G401.6 (cell line): ENCODE data around the gene ADAM22.

Source experiments
- FAIRE-seq: peaks from 2 replicates; lab custom pipeline; 2012; peaks lifted over from hg19 to GRCh38; lab: Jason Lieb, UNC

ADAM22 gene

DNA sequence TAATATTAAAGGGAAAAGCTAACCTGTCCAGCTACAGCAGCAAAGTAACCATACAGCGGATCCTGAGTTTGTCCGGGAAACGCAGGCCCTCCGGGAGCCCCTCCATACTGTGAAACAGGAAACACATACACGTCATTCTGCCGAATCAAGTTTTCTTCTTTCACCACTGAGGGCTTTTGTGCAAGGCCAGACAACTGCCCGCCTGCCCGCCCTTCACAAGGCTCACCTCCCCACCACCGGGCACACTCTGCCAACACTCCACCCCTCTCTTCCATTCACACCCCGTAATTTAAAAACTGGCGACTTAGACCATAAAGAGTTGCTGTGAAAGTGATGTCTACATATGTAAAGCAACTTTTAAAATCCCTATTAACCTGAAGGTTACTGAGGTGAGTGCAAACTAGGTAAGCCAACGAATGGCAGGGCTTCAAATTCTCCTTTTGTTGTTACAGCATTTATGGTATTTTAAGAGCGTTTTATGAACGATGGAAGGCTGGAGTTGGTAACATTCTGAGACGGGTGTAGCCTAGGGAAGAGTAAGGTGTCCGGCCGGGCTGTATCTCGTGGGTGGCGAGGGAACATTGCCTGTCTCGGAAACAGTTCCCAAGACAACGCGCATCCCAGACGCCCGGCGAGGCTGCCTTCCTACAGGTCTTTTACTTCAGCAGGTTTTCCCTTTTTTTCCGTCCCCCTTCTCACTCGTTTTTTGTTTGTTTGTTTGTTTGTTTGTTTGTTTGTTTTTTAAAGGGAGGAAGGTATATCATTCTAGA lies 285.0 kb downstream of the ADAM22 start:
- FAIRE-seq, result no peak

DNA sequence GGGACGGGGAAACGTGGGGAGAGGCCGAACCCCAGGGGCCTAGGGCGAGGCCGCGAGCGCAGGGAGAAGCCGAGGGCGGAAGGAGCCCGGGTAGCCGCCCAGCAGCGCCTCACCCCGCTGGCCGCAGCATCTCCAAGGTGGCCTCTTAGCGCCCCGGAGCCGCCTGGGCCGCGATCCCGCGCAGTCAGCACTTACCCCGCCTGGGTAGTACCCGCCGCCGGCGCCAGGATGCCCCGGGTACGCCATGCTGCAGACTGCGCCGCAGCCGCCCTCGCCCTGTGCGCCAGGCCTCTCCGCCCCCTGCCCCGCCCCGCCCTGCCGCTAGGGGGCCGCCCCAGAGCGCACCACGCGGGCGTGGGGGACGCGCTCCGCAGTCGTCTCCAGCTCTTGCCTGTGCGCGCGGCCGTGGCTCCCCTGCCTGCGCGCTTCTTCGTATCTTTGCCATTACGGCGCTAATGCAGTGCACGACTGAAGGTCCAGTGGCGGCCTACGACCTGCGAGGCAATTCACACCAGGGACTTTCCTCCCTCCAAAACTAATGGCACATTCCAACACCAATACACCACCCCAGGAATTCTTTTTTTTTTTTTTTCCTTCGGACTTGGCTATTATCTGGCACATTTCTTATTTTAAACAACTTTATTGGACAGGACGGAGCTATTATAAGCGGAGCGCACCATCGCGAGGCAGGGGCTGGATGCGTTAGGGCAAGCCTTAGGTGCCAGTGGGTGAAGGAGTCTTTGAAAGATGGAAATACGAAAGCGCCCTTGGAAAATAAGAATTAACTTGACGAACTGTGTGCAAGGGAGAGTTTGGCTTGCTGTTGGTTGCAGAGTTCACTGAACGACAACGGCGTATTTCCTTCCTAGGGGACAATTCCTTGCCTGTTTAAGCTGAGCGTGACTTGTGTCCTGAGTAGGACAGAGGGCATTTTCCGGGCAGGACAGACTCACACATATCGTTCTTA lies 286.0 kb downstream of the ADAM22 start, which contains the start of gene SRI:
Gene SRI, minus strand, starts transcription at position 258 of the 967 bp plus-strand sequence. Its CDS starts 12 bp downstream, at position 246.
- no peak for FAIRE-seq

DNA sequence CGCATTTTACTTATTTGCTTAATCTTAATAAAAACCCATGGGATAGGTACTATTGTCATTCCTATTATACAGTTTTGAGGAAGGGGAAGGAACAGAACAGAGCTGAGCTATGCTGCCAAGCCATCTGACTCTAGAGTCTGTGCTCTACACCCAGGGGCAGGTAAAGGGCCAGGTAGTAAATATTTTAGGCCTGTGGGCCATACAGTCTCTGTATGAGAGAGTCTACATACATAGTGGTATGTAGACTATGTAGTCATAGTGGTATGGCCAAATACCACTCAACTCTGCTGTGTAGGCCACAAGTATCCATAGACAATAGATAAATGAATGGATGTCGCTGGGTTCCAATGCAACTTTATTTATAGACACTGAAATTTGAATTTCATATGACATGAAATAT lies 289.2 kb downstream of the ADAM22 start:
- no peak for FAIRE-seq

DNA sequence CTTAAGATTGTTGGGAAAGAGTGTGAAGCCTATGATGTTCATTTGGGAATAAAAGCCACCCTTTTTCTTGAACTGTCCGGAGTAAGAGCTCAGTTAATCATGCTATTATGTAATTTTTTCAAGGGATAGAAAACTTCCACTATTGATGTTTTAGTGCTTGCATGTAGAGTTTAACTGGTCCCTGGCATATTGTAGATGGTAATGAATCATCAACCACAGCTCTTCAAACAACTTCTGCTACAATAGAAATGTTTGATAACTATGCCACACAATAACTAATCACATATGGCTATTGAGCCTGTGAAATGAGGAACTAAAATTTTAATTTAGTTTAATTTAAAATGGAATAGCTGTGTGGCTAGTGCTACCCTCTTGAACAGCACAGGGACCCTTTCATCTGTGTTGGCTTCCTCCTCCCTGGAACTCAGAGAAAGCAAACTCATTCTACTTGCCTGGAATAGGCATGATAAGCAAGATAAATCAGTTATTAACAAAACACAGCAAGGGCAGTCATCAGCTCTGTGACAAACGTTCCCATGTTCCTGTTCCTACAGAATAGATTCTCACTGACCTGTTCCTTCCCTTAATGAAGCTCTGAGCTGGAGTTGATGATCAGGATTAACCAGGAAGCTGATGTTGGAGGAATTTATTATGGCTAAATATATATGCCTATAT lies 290.7 kb downstream of the ADAM22 start:
- FAIRE-seq, result no peak

DNA sequence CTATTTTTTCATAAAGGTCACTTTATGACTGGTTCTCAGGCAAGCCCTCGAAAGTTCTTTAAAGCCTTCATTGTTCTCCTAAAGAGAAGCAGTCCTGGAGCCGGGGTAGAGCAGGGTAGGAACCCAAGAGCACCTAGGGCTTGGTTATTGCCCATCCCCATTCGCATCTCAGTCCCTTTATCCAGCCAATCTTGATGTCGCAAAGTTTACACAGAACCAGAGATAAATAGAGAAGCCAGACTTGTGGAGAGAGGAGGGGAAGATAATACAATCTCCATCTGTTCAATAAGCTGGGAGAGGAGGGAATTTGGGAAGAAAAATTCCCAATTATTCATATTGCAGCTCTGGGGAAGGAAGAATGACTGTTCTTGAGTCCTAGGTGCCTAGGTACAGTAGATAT lies 292.1 kb downstream of the ADAM22 start:
- FAIRE-seq, result no peak

DNA sequence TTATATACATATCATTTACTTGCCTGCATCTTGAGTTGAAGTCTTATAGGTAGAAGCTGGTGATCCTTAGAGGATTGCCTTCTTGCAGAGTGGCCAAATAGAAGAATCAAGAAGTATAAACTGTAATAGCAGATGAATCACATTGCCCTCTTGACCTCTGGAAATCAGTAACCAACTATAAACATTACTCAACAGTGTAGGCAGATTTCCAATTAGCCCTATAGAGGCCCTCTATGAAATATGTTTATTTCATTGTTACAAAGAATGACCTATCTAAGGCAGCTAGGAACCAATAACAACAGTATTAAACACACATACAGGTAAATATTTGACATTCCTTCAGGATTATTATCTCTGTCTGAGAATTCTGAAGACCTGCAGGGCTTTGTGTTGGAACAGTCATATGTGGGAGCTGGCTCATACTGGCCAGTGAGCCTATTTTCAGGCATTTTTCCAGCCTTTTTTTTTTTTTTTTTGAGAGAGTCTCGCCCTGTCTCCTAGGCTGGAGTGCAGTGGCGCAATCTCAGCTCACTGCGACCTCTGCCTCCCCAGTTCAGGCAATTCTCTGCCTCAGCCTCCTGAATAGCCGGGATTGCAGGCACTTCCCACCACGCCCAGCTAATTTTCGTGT lies 292.9 kb downstream of the ADAM22 start:
- FAIRE-seq, result no peak

DNA sequence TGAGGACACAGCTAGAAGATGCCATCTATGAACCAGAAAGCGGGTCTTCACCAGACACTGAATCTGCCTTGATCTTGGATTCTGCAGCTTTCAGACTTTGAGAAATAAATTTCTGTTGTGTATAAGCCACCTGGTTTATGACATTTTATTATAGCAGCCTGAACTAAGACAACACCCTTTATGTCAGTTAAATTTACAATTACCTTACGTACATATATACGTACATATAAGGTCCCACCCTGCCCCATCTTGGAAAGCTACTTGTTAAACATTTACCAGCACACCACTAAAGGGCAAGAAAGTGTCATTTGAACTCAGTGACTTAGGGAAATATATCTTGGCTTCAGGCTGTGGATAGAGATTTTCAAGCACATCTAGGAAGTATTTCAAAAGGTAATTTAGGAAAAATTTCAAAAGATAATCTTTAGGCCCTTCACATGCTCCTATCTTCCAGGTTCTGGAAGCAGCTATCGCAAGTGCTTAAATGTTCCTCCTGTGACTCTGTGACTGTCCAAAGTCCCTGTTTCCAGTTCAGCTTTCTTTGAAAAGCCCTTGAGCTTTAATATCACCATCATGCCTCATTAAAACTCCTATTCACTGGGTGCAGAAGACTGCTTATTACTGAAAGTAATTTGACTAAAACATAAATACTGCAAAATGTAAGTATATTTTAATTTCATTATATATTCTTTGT lies 295.4 kb downstream of the ADAM22 start:
- no peak for FAIRE-seq

DNA sequence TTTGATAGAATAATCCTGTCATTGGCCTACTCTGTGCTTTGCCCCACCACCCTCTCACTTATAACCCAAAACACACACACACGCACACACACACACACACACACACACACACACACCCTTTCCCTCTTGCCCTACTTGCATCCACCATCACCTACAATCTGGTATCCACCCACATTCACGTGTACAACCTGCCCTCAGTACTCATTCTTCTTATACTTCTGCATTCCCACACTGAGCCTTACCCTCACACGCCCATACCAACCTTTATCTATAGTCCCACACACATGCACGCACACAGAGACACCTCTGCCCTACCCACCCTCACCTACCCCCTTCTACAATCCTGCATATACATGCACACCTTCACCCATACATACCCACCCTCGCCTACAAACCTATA lies 296.6 kb downstream of the ADAM22 start:
- no peak for FAIRE-seq

DNA sequence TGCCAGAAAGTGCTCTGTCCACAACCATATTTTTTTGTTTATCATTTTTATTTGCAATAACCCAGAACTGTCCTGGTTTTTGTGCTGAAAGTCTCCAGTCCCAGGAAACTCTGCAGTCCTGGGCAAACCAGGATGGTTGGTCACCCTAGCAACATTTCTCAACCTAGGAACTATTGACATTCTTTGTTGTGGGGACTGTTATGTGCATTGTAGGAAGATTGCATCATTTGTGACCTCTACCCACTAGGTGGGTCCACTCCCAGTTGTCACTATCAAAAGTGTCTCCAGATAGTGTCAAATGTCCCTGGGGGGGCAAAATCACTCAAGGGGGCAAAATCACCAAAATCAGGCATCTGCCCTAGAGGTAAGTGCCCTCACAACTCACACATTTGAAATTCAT lies 299.8 kb downstream of the ADAM22 start:
- FAIRE-seq, result no peak

DNA sequence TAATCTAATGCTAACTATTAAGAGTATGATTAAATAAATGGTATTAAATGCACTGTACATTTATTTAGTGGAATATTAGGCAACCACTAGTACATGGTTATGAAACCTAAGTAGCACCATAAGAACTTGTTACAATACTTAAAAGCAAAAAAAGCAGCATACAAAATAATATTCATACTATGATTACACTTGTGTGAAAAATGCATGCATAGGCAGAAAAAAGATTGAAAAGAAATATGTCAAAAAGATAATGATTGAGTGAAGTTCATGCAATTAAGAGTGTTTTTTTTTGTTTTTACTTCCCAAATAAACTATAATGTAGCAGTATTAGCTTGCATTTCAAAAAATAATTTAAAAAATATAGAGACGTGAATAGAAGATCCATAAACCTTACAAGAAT lies 305.8 kb downstream of the ADAM22 start:
- no peak for FAIRE-seq

DNA sequence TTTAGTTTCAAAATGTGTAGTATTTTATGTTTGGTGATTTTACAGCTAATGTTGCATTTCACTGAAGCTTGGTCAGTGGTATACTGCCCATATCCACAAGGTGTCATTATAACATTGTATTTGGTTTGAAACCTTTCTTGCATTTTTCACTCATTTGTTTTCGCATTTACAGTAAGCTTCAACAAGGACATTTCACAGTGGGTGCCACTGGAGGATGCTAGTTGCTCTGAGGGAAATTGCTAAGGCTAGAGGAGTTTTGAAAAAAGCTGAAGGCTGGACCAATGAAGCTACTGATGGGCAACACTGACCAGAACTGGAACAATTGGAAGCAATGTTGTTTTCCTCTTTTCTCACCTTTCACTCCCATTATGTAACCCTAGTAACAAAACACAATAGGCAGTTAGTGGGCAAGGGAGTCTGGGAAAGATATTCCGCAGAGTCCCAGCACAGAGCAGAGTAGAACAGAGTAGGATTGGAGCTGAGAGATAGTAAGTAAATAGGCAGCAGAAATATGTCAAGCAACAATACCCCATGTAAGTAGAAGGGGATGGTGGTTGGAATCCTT lies 309.4 kb downstream of the ADAM22 start:
- peak; percentile 96 for FAIRE-seq

DNA sequence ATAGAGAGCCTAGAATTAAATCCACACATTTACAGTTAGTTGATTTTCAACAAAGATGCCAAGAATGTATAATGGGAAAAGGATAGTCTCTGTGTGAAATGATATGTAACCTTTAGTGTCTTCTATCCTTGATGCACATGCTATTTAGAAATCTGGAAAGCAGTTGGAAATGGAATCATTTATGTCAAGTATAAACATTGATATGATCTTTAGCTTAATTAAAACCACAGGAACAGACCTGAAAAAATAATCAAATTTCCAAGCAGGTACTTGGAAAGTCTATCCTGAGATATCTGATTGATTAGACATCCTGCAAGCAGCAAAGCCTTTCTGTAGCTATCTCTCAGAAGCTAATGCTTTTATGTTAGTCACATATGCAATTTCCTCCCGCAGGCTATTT lies 310.2 kb downstream of the ADAM22 start:
- no peak for FAIRE-seq
